Measurements from ENCODE around the gene ANG.

The ANG gene

GRCh38 chr14:20683891-20684661, 4.5 kb upstream of the ANG start, which contains the start of gene RNASE4:
RNASE4 (plus strand) TSS chr14:20684560; CDS start chr14:20699372, 14,812 bp downstream.
- TF ChIP-seq, protein P1, sequence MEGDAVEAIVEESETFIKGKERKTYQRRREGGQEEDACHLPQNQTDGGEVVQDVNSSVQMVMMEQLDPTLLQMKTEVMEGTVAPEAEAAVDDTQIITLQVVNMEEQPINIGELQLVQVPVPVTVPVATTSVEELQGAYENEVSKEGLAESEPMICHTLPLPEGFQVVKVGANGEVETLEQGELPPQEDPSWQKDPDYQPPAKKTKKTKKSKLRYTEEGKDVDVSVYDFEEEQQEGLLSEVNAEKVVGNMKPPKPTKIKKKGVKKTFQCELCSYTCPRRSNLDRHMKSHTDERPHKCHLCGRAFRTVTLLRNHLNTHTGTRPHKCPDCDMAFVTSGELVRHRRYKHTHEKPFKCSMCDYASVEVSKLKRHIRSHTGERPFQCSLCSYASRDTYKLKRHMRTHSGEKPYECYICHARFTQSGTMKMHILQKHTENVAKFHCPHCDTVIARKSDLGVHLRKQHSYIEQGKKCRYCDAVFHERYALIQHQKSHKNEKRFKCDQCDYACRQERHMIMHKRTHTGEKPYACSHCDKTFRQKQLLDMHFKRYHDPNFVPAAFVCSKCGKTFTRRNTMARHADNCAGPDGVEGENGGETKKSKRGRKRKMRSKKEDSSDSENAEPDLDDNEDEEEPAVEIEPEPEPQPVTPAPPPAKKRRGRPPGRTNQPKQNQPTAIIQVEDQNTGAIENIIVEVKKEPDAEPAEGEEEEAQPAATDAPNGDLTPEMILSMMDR (IDR thresholded peaks at IDR 0.05; ENCODE audit: extremely low read depth, missing control alignments): no peak
- DNase-seq (ENCODE audit: low spot score): peak; percentile 75

DNA sequence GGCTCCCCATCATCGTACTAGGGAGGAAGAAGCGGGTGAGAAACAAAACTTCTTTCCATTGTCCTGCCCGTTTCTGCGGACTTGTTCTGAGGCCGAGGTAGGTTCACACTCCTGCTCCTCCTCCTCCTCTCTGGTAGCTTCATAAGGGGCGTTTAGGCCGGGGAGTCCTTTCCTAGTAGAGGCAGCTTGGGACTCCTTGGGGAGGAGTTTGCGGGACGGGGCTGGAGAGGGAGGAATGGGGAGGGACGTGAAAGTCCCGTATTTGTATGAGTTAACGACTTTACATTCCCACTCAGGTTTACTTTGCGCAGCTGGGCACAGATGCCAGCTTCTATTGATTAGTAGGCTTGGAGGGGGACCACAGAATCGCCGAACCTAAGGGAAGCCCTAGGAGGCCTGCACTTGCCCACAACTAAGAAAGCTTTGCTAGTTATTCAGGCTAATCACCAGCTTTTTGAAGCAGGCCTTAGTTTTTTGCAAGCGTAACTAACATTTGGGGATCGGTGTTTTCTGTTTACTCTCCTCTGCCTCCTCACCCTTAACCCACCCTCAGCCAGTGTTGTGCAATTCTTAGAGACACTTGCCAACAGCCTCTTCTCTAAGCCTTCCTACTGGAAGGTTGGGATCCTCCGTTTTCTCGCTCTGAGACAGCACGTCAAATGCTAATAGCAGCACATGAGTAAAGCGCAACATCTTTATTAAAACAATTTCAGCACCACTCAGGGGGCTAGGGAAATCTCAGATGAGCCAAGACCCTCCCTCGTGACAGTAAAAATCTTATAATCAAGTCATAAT, 3.7 kb upstream of the ANG start:
- no peak for DNase-seq (ENCODE audit: low spot score)
- TF ChIP-seq, protein P1 (IDR thresholded peaks at IDR 0.05; ENCODE audit: extremely low read depth, missing control alignments): no peak

DNA sequence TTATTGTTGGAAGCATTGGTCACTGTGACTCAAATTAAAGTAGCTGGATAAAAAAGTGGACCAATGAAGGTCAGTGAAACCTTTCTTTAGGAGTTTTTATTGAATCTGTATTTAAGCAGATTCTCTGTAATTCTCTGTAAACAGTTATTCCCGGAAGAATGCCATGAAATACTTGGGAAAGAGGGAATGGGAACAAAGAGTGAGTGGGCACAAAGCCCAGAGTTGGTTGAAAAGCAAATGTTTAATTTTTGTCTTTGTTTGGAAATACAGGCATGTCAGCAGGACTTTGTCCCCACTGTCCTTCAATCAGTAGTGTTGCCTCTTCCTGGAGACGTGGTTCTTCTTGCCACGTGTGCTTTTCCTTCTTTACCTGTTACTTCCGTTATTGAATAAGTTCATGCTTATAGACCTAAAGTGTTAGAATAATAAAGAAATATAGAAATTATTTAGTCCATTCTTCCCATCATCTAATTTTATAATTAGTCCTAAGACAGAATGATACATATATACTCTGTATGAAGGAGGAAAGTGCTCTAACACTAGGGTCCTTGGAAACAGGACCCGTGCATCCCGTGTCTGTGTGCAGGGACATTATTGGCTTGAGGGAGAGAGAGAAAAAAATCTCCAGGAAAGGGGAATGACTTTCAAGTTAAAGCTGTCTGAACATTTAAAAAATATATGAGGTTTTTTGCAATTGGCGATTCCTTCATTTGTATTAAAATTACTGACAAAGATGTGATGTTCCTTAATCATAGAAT, 2.0 kb upstream of the ANG start:
- no peak for DNase-seq (ENCODE audit: low spot score)
- TF ChIP-seq, protein P1 (IDR thresholded peaks at IDR 0.05; ENCODE audit: extremely low read depth, missing control alignments): no peak

DNA sequence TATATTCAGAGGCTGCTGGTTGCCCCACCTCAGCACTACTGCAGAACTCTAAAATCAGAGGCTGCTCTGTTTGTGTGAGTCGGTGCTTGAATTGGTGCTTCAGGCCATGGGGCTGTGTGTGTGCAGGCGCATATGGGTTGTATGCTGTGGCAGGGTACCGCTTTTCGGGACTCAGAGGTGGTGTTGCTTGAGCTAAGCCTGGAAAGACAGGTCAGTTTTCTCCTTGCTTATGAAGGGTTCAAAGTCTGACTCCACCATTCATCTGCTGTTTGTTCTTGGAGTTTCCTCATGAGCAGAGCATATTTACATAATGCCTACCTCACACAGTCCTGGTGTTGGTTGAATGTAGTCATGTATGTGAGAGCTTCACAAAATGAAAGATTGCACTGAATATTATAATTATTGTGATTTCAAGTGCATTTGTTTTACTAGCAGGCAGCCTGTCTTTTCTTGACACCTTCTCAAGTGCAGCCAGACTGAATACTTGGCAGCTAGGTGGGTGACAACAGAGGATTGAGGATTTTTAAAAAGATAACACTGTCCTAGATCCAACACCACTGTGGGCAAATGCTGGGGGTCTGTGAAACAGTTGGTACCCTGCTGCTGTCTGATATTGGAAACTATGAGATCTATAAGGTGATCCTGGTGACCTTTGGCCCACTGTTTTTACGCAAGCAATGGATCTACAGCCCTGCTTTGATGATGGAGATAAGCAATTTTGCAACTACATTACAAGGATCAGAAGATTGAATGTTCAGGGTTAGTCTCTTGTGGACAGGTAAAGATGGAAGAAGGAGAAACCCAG, 1.0 kb upstream of the ANG start:
- TF ChIP-seq, protein P1 (IDR thresholded peaks at IDR 0.05; ENCODE audit: extremely low read depth, missing control alignments): no peak
- no peak for DNase-seq (ENCODE audit: low spot score)

GRCh38 chr14:20690848-20691640, 2.5 kb downstream of the ANG start:
- peak; percentile 75 for DNase-seq (ENCODE audit: low spot score)
- TF ChIP-seq, protein P1 (IDR thresholded peaks at IDR 0.05; ENCODE audit: extremely low read depth, missing control alignments): peak; percentile 70

DNA sequence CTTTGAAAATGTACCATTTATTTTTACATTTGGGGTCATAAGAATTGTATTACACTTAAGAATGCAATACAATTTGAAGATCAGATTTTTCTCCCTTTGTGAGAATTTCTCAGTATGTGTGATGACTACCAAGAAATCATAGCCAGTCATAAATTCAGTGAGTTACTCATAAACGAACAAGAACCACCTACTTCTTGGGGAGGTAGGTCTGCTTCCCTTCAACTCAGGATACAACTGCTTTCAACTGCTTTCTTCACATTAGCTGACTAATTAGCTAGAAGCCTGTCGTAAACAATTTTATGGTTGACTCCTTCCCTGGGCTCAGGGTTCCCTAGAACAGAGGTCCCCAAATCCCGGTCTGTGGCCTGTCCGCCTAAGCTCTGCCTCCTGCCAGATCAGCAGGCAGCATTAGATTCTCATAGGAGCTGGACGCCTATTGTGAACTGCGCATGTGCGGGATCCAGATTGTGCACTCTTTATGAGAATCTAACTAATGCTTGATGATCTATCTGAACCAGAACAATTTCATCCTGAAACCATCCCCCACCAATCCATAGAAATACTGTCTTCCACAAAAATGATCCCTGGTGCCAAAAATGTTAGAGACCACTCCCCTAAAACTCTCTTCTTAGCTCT, 3.7 kb downstream of the ANG start:
- TF ChIP-seq, protein P1 (IDR thresholded peaks at IDR 0.05; ENCODE audit: extremely low read depth, missing control alignments): no peak
- no peak for DNase-seq (ENCODE audit: low spot score)

All from GM20000 (cell line).